ENCODE measurements around the gene S100A2.
A peak's percentile ranks its signal among the peaks of the same experiment; 100 is the strongest.

S100A2 gene

DNA sequence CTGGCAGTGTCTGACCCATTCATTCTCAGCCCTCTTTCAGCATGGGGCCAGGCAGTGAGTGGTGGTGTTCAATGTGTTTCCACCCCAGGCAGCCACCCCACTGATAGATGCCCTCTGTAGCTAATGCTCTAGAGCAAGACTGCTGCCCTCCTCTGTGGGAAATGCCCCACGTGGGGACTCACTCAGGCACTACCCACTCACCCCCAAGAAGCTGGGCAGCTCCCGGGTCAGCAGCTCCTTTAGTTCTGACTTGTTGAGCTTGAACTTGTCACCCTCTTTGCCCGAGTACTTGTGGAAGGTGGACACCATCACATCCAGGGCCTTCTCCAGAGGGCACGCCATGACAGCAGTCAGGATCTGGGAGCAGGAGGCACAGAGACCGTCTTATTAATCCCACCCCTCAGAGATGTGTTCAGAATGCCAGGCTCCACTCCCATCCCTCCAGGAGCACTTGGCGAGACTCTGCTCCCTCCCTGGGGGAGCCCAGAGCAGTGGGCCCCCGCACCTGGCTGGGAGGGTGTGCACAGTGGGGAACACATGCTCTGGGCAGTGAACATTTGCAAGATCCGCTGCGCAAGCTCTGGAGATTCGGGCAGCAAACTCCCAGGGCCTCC lies 21.1 kb downstream of the S100A2 start:
- H3K9me3 ChIP-seq (replicated peaks; ENCODE audit: insufficient read depth, low read length): no peaks in the 10 kb centered on the region
- no peaks in the 10 kb centered on the region for H4K20me1 ChIP-seq (ENCODE audit: insufficient read depth, low read length)
- DNase-seq: no peak
- 0 out of 2 replicates have a peak, but pooled peaks cover 10% of the 10 kb centered on the region for H3K4me1 ChIP-seq (ENCODE audit: low read length)
- H3K27me3 ChIP-seq (replicated peaks; ENCODE audit: insufficient read depth, low read length): no peaks in the 10 kb centered on the region
- H3F3A ChIP-seq (ENCODE audit: insufficient read depth, low read length): no peaks in the 10 kb centered on the region
- no peak overlapping the region for H3K9ac ChIP-seq (ENCODE audit: low read length)
- H3K4me2 ChIP-seq (ENCODE audit: low read depth, low read length): no peak overlapping the region
- H2AFZ ChIP-seq (ENCODE audit: low read length): peak overlapping the region; percentile 14; the same call in 1 of the 2 replicates
- TF ChIP-seq EZH2 (optimal IDR thresholded peaks at IDR 0.05; ENCODE audit: low read depth, low read length): no peak
- TF ChIP-seq EZH2phosphoT487 (IDR thresholded peaks at IDR 0.05; ENCODE audit: low read length): no peak
- TF ChIP-seq, protein P1, sequence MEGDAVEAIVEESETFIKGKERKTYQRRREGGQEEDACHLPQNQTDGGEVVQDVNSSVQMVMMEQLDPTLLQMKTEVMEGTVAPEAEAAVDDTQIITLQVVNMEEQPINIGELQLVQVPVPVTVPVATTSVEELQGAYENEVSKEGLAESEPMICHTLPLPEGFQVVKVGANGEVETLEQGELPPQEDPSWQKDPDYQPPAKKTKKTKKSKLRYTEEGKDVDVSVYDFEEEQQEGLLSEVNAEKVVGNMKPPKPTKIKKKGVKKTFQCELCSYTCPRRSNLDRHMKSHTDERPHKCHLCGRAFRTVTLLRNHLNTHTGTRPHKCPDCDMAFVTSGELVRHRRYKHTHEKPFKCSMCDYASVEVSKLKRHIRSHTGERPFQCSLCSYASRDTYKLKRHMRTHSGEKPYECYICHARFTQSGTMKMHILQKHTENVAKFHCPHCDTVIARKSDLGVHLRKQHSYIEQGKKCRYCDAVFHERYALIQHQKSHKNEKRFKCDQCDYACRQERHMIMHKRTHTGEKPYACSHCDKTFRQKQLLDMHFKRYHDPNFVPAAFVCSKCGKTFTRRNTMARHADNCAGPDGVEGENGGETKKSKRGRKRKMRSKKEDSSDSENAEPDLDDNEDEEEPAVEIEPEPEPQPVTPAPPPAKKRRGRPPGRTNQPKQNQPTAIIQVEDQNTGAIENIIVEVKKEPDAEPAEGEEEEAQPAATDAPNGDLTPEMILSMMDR (IDR thresholded peaks at IDR 0.05; ENCODE audit: low read length): no peak
- H3K27ac ChIP-seq (ENCODE audit: low read length): no peak overlapping the region
- H3K4me3 ChIP-seq (ENCODE audit: low read length): no peak overlapping the region
- H3K79me2 ChIP-seq (ENCODE audit: low read length): no peaks in the 10 kb centered on the region
- no peaks in the 10 kb centered on the region for H3K9me2 ChIP-seq (replicated peaks; ENCODE audit: insufficient read depth, low read length)
- H3K36me3 ChIP-seq (replicated peaks; ENCODE audit: insufficient read depth, low read length): no peaks in the 10 kb centered on the region

GRCh38 chr1:153543736-153544135 lies 21.9 kb downstream of the S100A2 start:
- no peaks in the 10 kb centered on the region for H3F3A ChIP-seq (ENCODE audit: insufficient read depth, low read length)
- H3K79me2 ChIP-seq (ENCODE audit: low read length): no peaks in the 10 kb centered on the region
- no peak overlapping the region for H2AFZ ChIP-seq (ENCODE audit: low read length)
- no peaks in the 10 kb centered on the region for H3K9me3 ChIP-seq (replicated peaks; ENCODE audit: insufficient read depth, low read length)
- TF ChIP-seq, protein P1 (IDR thresholded peaks at IDR 0.05; ENCODE audit: low read length): no peak
- H3K9me2 ChIP-seq (replicated peaks; ENCODE audit: insufficient read depth, low read length): no peaks in the 10 kb centered on the region
- no peak overlapping the region for H3K9ac ChIP-seq (ENCODE audit: low read length)
- no peaks in the 10 kb centered on the region for H4K20me1 ChIP-seq (ENCODE audit: insufficient read depth, low read length)
- H3K27me3 ChIP-seq (replicated peaks; ENCODE audit: insufficient read depth, low read length): no peaks in the 10 kb centered on the region
- no peak overlapping the region for H3K27ac ChIP-seq (ENCODE audit: low read length)
- H3K4me2 ChIP-seq (ENCODE audit: low read depth, low read length): no peak overlapping the region
- DNase-seq: no peak
- no peak overlapping the region for H3K4me3 ChIP-seq (ENCODE audit: low read length)
- H3K4me1 ChIP-seq (ENCODE audit: low read length): 0 out of 2 replicates have a peak, but pooled peaks cover 10% of the 10 kb centered on the region
- H3K36me3 ChIP-seq (replicated peaks; ENCODE audit: insufficient read depth, low read length): no peaks in the 10 kb centered on the region

DNA sequence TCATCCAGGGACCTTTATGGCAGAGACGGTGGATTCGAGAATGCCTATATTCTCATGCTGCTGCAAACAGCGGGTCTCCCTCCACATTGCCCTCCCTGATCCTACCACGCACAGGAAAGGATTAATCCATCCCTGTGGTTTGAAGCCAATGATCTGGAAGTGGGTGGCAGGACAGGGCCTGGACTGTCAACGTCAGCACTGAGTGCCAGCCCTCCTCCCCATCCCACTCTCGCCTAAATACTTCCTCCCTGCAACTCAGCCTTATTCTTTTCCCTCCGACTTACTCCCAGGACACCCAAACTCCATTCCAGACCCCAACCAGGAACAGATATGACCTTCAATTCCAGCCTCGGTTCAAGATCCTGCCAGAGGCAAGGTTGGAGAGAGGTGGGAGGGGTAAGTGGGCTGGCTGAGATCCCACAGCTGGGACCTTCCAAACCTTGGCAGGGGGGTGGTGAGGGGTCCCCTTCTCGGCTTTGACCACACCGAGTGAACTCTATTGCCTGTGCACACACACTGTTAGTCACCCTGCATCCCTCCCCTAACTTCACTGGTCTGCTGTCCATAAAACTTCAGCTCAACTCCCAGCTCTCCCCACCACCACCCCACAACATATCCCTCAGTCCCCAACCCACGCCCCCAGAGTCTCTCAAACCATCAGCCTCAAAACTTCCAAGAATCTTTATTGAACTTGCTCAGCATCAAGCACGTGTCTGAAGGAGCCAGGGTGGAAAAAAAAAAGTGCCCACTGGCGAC lies 22.5 kb downstream of the S100A2 start:
- Histone ChIP-seq H3K4me3 (ENCODE audit: low read length) (no peak overlapping the region), H3K27ac (ENCODE audit: low read length) (no peak overlapping the region), H3K9me3 (replicated peaks; ENCODE audit: insufficient read depth, low read length) (no peaks in the 10 kb centered on the region), H3K27me3 (replicated peaks; ENCODE audit: insufficient read depth, low read length) (no peaks in the 10 kb centered on the region), H3K4me2 (ENCODE audit: low read depth, low read length) (no peak overlapping the region), H3K9ac (ENCODE audit: low read length) (no peak overlapping the region), H4K20me1 (ENCODE audit: insufficient read depth, low read length) (no peaks in the 10 kb centered on the region), H3K79me2 (ENCODE audit: low read length) (no peaks in the 10 kb centered on the region), H3K36me3 (replicated peaks; ENCODE audit: insufficient read depth, low read length) (no peaks in the 10 kb centered on the region), H2AFZ (ENCODE audit: low read length) (no peak overlapping the region), H3K9me2 (replicated peaks; ENCODE audit: insufficient read depth, low read length) (no peaks in the 10 kb centered on the region), H3K4me1 (ENCODE audit: low read length) (peaks cover 14% of the 10 kb centered on the region; the same call in 1 of the 2 replicates), H3F3A (ENCODE audit: insufficient read depth, low read length) (no peaks in the 10 kb centered on the region)
- no peak for TF ChIP-seq EZH2phosphoT487 (IDR thresholded peaks at IDR 0.05; ENCODE audit: low read length)
- no peak for TF ChIP-seq EZH2 (optimal IDR thresholded peaks at IDR 0.05; ENCODE audit: low read depth, low read length)
- TF ChIP-seq, protein P1 (IDR thresholded peaks at IDR 0.05; ENCODE audit: low read length): no peak
- DNase-seq: no peak

All from MM.1S (cell line).